ENCODE results near the gene CSDE1.

DNA sequence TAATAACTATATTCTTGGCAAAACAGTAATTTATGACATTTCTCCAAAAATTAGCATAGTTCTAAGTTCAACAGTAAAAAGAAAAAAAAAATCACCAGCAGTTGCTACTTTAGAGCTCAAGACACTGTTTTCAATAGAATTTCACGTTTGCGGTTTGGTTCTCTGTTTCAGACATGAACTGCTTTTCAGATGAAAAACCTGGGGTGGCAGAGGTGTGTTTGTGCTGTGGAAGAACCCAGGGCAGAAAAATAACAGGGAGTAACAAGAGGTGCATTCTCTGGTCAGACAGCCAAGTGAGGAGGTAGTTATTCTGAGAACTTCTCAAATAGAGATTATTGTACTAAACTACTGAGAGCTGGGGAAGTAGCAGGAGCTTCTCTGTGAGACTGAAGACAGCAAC is 50.2 kb downstream of the CSDE1 start:
- TF ChIP-seq CTCF (IDR thresholded peaks at IDR 0.05) (no peak), POLR2AphosphoS5 (IDR thresholded peaks at IDR 0.05) (no peak), POLR2A (IDR thresholded peaks at IDR 0.05) (no peak), EP300 (IDR thresholded peaks at IDR 0.05) (no peak)
